IgD-negative memory B cell (primary cell): ENCODE measurements around the gene ZNRF1. TPM values are rescaled to one million over a fixed set of nuclear protein-coding genes. Genes with fewer than 3 reads are reported as not detected.
"Not testable (repeated sequence)": the region's sequence is repeated elsewhere in the genome, so short reads cannot be mapped to it uniquely, and the experiment has no call there.

Experiments used
- H3K27ac Mint-ChIP-seq, 3 donors: one replicate each; pipeline ENCODE4 v1.8.0; 2020 to 2022; ENCODE audit warnings: mild to moderate bottlenecking in 3 of 3, mixed read lengths in 3 of 3, moderate library complexity in 1 of 3
- H3K27me3 Mint-ChIP-seq: one replicate; pipeline ENCODE4 v1.8.0; 2021; ENCODE audit warnings: mixed read lengths
- H3K36me3 Mint-ChIP-seq: one replicate; pipeline ENCODE4 v1.8.0; 2020; ENCODE audit warnings: mild to moderate bottlenecking, mixed read lengths
- H3K4me1 Mint-ChIP-seq, 3 donors: one replicate each; pipeline ENCODE4 v1.8.0; 2020 to 2022; ENCODE audit warnings: mixed read lengths in 3 of 3, mild to moderate bottlenecking in 1 of 3
- H3K4me3 Mint-ChIP-seq, 4 donors: one replicate each; pipeline ENCODE4 v1.8.0; 2020 to 2022; ENCODE audit warnings: mild to moderate bottlenecking in 4 of 4, mixed read lengths in 4 of 4, moderate library complexity in 3 of 4
- H3K9me3 Mint-ChIP-seq, 3 donors: one replicate each; pipeline ENCODE4 v1.8.0; 2020 to 2021; ENCODE audit warnings: mixed read lengths in 3 of 3, mild to moderate bottlenecking in 1 of 3
- polyA plus RNA-seq: library from polyadenylated mRNA; unstranded; fragments of 300-500 nt; fragmentation: Illumina TruSeq; gene quantifications from one replicate; pipeline ENCODE4 v1.2.3, GENCODE V29; 2021

ZNRF1 gene
- polyA plus RNA-seq, 1 donor from 2014 or later: not detected

DNA sequence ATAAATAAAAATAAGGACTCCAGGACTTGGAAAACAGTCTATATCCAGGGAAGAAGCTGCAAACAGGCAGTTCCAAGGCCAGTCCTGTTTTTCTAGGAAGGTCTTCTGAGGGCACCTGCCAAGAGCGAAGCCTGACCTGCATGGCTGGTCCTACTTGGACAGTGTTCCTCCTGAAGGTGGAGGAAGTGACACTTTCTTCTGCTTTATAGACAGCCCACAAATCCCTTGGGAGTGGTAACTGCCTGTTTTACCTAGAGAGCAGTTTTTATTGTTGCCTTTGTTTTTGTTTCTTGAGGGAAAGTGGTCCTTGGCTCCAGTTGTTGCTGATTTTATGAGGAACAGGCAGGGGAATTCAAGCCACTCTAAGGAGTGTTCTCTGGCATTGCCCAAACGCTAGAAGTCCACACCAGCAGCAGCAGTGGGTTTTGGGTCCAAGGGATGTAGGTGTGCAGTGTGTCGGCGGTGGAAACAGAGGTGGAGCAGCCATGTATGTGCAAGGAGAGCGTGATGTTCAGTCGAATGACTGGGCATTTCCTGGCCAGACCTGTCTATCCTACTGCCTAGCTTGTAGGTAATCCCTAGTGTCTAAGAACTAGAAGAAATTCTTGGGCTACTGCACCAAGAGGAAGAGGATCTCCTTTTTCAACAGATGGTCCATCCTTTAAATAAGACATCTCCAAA, 82.5 kb downstream of the ZNRF1 start:
- Mint-ChIP-seq H3K4me3 (peak overlapping the region in 2 of 4 donors; percentile 19 to 79), H3K36me3 (no peaks in the 10 kb centered on the region), H3K9me3 (no peaks in the 10 kb centered on the region), H3K4me1 (peaks cover 8 to 9% (median 8%) of the 10 kb centered on the region in 3 donors), H3K27ac (no peak overlapping the region), H3K27me3 (peaks cover 16% of the 10 kb centered on the region)

DNA sequence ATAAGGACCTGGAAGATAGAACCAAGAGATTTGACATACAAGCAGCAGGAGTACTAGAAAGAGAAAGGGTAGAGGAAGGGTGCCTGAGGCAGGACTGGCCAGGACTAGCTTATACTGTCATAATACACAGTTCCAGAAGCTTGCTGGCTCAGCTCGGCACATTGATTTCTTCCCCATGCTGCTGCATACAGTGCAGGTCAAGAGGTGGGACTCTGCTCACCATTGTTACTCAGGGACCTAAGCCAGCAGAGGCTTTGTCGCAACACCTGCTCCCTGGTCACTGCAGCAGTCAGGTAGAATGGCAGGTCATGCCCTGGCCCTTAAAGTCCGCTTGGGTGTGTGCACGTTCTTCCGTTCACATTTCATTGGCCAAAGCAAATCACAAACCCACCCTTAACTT, 85.0 kb downstream of the ZNRF1 start:
- H3K4me3 Mint-ChIP-seq: no peak overlapping the region

DNA sequence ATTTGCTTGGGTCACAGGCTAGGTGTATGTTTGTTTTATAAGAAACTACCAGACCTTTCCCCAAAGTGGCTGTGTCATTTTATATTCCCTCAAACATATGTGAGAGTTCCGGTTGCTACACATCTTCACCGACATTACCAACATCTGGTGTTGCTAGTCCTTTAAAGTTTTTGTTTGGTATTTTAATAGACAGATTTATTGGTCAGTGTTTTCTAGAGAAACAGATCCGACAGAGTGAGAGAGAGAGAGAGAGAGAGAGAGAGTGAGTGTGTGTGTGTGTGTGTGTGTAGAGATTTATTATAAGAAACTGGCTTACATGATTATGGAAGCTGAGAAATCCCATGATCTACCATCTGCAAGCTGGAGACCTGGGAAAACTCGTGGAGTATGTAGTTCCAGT, 86.7 kb downstream of the ZNRF1 start:
- H3K4me1 Mint-ChIP-seq: peaks cover 4 to 9% (median 6%) of the 10 kb centered on the region in 3 donors
- peaks cover 12% of the 10 kb centered on the region for H3K27me3 Mint-ChIP-seq
- H3K9me3 Mint-ChIP-seq: peaks cover 0 to 1% (median 0%) of the 10 kb centered on the region in 3 donors
- no peak overlapping the region for H3K27ac Mint-ChIP-seq
- no peaks in the 10 kb centered on the region for H3K36me3 Mint-ChIP-seq
- no peak overlapping the region for H3K4me3 Mint-ChIP-seq

More for the DNA sequence above, 85.0 kb downstream of the ZNRF1 start:
- Mint-ChIP-seq H3K27ac (no peak overlapping the region), H3K4me1 (peaks cover 4 to 9% (median 6%) of the 10 kb centered on the region in 3 donors), H3K9me3 (peaks cover 0 to 1% (median 0%) of the 10 kb centered on the region in 3 donors), H3K27me3 (peaks cover 11% of the 10 kb centered on the region), H3K36me3 (no peaks in the 10 kb centered on the region)

DNA sequence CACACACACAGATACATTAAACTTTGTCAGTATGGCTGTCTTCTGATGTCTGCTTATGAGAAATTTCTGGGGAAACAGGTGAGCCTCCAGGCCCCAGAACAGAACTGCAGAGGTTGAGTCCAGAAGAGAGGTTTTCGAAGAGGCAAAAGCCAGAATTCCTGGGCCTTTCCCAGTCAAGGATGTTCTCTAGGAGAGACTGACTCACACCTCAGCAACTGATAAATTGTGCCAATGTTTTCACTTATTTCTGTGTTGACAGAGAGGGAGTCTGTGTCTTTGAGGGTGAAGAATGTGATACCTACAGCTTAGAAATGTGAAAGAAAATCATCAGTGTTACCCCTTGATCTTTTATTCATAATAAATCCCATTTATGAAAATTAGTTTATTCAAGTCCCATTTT, 87.5 kb downstream of the ZNRF1 start:
- Mint-ChIP-seq H3K27me3 (peaks cover 10% of the 10 kb centered on the region), H3K27ac (no peak overlapping the region), H3K9me3 (peaks cover 0 to 1% (median 0%) of the 10 kb centered on the region in 3 donors), H3K4me1 (peaks cover 3 to 6% (median 5%) of the 10 kb centered on the region in 3 donors), H3K4me3 (no peak overlapping the region), H3K36me3 (no peaks in the 10 kb centered on the region)

DNA sequence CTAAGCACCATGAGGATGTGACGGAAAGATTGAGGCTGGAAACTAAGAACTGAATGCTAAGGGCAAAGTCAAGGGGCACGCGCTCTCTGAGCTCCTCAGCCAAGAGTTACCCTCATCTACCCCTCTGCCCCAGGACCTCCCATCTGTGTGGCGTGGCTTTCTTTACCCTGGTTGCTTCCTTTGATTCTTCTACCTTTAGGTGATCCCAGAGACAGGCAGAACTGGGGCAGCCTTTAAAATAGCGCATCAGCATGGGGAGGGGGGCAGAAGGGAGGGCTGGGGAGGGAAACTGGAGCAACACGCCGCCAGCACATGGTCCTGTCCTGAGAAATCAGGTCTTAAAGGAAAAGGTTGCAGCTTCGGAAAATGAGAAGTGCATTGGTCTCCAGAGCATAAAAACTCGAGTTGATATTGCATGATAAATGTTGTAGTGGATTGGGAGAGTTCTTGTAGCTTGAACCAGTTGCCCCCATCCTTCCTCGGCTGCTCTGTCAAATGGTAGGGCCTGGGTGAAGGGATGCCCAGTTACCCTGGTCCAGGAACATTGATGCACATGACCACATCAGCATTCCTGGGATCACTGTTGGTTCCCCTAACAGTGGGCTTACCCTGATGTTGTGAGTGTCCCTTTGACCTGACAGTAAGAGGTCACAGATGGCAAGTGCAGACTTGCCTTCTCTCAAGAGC, 88.0 kb downstream of the ZNRF1 start:
- Mint-ChIP-seq H3K4me3 (no peak overlapping the region), H3K36me3 (no peaks in the 10 kb centered on the region), H3K4me1 (peaks cover 0 to under 1% (median 0%) of the 10 kb centered on the region in 3 donors), H3K27me3 (peaks cover 6% of the 10 kb centered on the region), H3K9me3 (peaks cover 0 to 1% (median 0%) of the 10 kb centered on the region in 3 donors), H3K27ac (no peak overlapping the region)

DNA sequence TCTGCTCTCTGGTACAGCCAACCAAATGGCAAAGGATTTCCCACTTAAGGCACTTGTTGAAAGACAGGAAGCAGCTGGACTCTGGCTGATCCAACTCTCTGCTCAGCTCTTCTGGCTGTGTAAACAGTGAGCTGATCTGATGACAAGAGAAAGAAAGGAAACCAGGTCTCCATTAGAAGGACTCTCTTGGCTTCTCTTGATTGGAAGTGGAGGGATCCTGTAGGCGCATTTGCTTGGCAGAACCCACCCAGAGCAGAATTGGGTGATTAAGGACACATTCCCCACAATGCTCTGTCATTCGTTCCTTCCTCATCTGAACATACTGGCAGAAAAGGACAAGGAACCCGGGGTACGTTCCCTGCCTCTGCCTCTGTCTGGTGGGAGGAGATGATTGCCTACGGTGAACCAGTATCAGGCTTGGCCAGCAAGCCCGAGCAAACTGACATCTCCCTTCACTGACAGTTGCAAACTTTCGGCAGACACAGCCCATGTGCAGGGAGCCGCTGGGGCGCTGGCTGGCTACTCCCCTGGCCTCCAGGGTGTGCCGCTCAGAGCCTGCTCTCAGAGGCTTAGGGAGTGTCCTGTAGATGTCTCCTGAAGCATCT, 88.7 kb downstream of the ZNRF1 start:
- Mint-ChIP-seq H3K9me3 (peaks cover 0 to 1% (median 0%) of the 10 kb centered on the region in 3 donors), H3K27ac (no peak overlapping the region), H3K4me1 (no peaks in the 10 kb centered on the region), H3K27me3 (peaks cover 4% of the 10 kb centered on the region), H3K4me3 (no peak overlapping the region), H3K36me3 (no peaks in the 10 kb centered on the region)

DNA sequence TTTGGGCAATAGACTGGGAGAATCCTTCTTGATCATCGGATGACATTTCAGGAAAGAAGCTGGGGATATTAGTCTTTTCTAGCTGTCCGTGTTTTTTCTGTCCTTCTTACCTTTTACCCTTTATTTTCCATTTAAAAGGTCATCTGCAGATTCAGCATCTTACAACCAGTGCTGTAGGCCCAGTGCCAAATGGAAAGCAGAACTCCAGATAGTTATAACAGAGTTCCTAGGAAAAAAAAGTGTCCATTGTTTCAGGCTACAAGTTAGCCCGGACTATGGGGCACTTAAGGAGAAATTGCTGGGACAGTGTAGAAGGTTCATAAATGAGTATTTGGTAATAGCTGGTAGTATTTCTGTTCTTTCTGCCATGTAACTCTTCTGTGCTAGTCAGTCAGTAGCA, 89.4 kb downstream of the ZNRF1 start:
- Mint-ChIP-seq H3K27ac (no peak overlapping the region), H3K27me3 (peaks cover 2% of the 10 kb centered on the region), H3K4me3 (no peak overlapping the region), H3K4me1 (no peaks in the 10 kb centered on the region), H3K9me3 (peaks cover 0 to 1% (median 0%) of the 10 kb centered on the region in 3 donors), H3K36me3 (no peaks in the 10 kb centered on the region)

DNA sequence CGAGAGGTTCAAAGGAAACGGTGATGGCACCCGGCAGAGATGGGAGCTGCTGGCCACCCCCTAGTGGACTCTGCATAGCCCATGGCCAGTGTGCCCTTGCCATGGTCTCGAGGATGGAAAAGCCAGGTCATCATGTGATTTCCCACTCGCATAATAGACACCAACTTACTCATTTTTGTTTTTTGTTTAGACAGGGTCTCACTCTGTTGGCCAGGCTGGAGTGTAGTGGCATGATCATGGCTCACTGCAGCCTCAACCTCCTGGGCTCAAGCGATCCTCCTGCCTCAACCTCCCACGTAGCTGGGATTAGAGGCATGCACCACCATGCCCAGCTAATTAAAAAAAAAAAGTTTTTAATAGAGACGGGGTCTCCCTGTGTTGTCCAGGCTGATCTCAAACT, 90.1 kb downstream of the ZNRF1 start:
- peaks cover 0 to 1% (median 0%) of the 10 kb centered on the region in 3 donors for H3K9me3 Mint-ChIP-seq
- H3K36me3 Mint-ChIP-seq: no peaks in the 10 kb centered on the region
- H3K27me3 Mint-ChIP-seq: peaks cover 2% of the 10 kb centered on the region
- no peaks in the 10 kb centered on the region for H3K4me1 Mint-ChIP-seq
- no peak overlapping the region for H3K4me3 Mint-ChIP-seq
- H3K27ac Mint-ChIP-seq: no peak overlapping the region

DNA sequence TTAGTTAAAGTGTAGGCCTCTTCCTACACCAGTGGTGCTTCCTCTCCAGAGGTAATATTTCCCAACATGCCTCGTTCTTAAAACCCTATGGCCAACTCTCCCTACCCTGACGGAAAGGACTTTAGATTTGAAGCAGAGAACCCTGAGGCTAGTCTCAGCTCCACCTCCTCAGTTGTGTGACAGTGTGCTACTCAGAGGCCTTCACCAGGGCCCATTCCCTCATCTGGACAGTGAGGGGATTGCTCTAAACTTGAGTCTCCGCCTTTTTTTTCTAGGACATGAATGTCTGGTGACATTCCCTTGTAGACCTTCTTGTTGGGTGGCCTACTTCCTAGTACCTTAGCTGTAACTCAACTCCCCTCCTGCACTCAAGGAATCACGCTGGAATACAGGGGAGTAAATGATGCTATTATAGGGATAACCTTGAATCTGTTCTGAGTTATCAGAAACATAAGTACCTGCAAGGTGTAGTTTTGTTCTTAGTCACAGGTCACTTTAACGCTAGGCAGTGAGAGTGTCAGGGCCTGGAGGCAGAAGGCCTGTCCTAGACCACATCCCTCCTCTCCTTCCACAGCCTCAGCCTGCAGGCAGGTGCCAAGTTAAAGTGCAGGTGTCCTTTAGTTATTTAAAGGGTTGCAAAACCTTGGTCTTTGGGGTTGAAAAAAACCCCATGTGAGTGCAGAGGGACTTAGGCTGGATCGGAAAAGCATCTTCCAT, 90.8 kb downstream of the ZNRF1 start:
- H3K27me3 Mint-ChIP-seq: peaks cover 2% of the 10 kb centered on the region
- no peaks in the 10 kb centered on the region for H3K4me1 Mint-ChIP-seq
- peaks cover 0 to 1% (median 0%) of the 10 kb centered on the region in 3 donors for H3K9me3 Mint-ChIP-seq
- no peak overlapping the region for H3K27ac Mint-ChIP-seq
- no peak overlapping the region for H3K4me3 Mint-ChIP-seq
- H3K36me3 Mint-ChIP-seq: no peaks in the 10 kb centered on the region

DNA sequence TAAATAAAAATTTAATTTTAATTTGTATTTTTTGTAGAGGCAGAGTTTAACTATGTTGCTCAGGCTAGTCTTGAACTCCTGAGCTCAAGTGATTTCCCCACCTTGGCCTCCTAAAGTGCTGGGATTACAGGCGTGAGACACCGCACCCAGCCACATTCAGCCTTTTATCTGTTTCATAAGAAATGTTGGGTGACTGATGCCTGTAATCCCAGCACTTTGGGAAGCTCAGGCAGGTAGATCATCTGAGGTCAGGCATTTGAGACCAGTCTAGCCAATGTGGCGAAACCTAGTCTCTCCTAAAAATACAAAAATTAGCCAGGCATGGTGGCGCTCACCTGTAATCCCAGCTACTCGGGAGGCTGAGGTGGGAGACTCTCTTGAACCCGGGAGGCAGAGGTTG, 92.1 kb downstream of the ZNRF1 start:
- H3K4me1 Mint-ChIP-seq, H3K27me3 Mint-ChIP-seq, H3K36me3 Mint-ChIP-seq, H3K9me3 Mint-ChIP-seq, H3K27ac Mint-ChIP-seq, H3K4me3 Mint-ChIP-seq: not testable (repeated sequence)

DNA sequence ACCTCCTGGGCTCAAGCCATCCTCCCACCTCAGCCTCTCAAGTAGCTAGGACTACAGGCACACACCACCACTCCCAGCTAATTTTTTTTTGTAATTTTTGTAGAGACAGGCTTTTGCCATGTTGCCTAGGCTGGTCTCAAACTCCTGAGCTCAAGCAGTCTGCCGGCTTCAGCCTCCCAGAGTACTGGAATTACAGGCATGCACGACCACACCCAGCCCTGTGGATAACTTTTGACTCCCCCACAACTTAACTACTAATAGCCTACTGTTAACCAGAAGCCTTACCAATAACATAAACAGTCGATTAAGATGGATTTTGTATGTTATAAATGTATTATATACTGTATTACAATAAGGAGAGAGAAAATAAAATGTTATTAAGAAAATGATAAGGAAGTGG, 92.8 kb downstream of the ZNRF1 start:
- not testable (repeated sequence) for H3K4me1 Mint-ChIP-seq, H3K27ac Mint-ChIP-seq, H3K4me3 Mint-ChIP-seq, H3K9me3 Mint-ChIP-seq, H3K36me3 Mint-ChIP-seq, H3K27me3 Mint-ChIP-seq

DNA sequence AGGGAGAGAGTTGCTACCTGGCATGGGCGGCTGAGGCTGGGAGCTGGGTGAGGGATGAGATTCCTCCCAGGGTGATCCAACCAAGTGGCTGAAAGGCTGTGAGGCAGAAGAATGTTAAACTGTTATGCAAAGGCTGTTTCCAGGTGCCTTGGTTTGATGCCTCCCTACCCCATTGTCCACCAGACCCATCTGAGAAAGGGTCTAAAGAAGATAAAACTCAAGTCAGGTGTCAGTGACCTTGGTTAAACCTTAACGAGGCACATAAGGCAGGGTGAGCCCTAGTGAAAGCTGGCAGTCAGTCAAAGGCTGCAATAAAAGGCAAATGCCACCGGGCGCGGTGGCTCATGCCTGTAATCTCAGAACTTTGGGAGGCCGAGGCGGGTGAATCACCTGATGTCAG, 94.0 kb downstream of the ZNRF1 start:
- Mint-ChIP-seq H3K4me3 (no peak overlapping the region), H3K36me3 (no peaks in the 10 kb centered on the region), H3K27me3 (peaks cover 9% of the 10 kb centered on the region), H3K27ac (no peak overlapping the region), H3K4me1 (peaks cover 0 to 2% (median 0%) of the 10 kb centered on the region in 3 donors), H3K9me3 (no peaks in the 10 kb centered on the region)

DNA sequence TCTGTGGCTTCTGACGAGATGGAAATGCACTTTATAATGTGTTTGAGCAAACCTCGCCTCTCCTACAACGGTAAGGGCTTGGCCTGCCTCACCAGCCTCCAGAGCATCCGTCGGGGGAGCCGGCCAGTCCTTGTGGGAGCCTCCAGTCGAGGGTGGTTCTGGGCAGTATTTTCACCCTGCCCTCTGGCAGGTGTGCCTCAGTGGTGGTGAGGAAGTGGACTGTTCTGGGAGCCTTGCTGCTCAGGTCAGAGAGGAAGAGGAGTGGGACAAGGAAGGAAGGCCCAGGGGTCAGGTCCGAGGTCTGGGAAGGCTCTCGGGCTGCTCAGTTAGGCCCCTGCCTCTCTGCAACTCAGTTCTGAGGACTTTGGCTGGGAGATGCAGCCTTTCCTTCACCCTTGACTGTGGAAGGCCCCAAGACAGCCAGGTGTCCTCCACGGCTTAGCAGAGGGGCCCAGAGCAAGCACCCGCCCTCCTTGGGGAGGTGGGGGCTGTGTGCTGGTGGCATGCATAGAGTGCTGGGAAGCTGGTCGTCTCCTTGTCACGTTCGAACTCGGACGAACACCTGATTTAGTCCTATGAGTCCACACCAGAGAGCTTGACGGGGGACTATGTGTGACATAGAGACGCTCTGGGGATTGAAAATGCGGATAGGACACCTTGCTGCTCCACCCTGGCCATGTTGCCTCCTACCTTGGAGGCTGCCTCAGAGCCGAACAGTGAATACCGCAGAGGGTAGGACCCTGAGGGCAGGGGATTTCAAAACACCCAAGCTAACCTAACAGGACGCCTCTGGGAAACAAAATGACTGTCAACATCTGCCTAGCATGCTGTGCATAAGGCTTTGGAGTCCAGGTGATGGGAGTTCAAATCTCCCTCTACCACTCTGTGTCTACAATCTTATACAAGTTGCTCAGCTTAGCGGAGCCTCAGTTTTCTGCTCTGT, 95.0 kb downstream of the ZNRF1 start:
- H3K27me3 Mint-ChIP-seq: peaks cover 12% of the 10 kb centered on the region
- peak overlapping the region in 1 of 4 donors; percentile 57 for H3K4me3 Mint-ChIP-seq
- H3K9me3 Mint-ChIP-seq: no peaks in the 10 kb centered on the region
- H3K36me3 Mint-ChIP-seq: no peaks in the 10 kb centered on the region
- H3K4me1 Mint-ChIP-seq: peaks cover 0 to 2% (median 0%) of the 10 kb centered on the region in 3 donors
- H3K27ac Mint-ChIP-seq: no peak overlapping the region

DNA sequence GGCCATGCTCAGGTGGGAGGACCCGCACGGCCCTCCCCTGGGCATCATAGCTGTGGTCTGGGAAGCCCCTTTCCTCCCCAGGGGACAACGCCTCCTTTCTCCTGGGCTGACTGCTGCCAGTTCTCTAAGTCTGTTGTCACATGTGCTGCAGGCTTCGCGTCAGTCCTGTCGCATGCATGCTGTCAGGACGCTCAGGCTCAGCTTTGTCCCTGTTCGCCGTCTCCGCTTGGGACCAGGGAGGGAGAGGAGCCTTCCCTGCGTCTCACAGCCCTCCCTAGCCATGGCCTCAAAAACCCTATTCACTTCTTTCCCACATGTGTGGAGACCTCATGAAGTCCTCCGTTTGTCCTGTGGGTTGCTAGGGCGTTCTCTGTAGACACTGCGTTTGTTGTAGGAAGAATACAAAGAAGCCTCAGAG, 96.4 kb downstream of the ZNRF1 start:
- H3K36me3 Mint-ChIP-seq: no peaks in the 10 kb centered on the region
- no peak overlapping the region for H3K27ac Mint-ChIP-seq
- H3K4me1 Mint-ChIP-seq: peaks cover 0 to 2% (median 0%) of the 10 kb centered on the region in 3 donors

More for the DNA sequence above, 96.4 kb downstream of the ZNRF1 start:
- H3K9me3 Mint-ChIP-seq: no peaks in the 10 kb centered on the region
- H3K4me3 Mint-ChIP-seq: no peak overlapping the region
- peaks cover 19% of the 10 kb centered on the region for H3K27me3 Mint-ChIP-seq
